ENCODE results near the gene SPACA7.

DNA sequence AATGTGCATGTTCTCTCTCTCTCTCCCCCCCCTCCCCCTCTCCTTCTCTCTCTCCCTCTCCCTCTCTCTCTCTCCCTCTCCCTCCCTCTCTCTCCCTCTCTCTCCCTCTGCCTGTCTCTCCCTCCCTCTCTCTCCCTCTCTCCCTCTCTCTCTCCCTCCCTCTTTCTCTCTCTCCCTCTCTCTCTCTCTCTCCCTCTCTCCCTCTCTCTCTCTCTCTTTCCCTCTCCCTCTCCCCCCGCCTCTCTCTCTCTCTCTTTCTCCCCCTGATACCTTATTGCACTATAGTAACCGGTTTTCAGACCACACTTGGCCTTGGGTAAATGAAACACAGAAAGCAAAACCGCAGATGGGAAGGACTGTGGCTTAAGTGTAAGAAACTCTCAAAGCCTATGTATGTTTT, 34.7 kb upstream of the SPACA7 start:
- TF ChIP-seq PPARA (CRISPR knock-in tag; IDR thresholded peaks at IDR 0.05; ENCODE audit: borderline replicate concordance): no peak
- no peak for TF ChIP-seq PATZ1 (CRISPR knock-in tag; IDR thresholded peaks at IDR 0.05; ENCODE audit: borderline replicate concordance)
- TF ChIP-seq ZFP3 (CRISPR knock-in tag; IDR thresholded peaks at IDR 0.05): no peak
- TF ChIP-seq ZC3H10 (CRISPR knock-in tag; IDR thresholded peaks at IDR 0.05): no peak
- TF ChIP-seq ESRRG (CRISPR knock-in tag; IDR thresholded peaks at IDR 0.05): no peak
- TF ChIP-seq CREB5 (CRISPR knock-in tag; IDR thresholded peaks at IDR 0.05; ENCODE audit: low read depth): no peak
- no peak for TF ChIP-seq RARB (CRISPR knock-in tag; IDR thresholded peaks at IDR 0.05)

Data from SK-N-SH treated with all-trans-retinoic acid at 6 μM for 48 hours (cell line).